Panc1 (cell line): ENCODE results near the gene CTSL. TPM values are rescaled to one million over a fixed set of nuclear protein-coding genes. Genes with fewer than 3 reads are reported as not detected.

Experiments
- ATAC-seq: fragments of 200-7000 bp; cut with Tn5 transposase; 2 replicates; pipeline ENCODE4 v1.9.1; 2020; ENCODE audit warnings: mild to moderate bottlenecking, moderate library complexity
- BruUV-seq: library from RNA; stranded (reverse); fragments of 400-500 nt; replicated peaks from 2 replicates; lab custom pipeline; 2021; lab: Mats Ljungman, UMichigan
- CTCF ChIA-PET: fragments of 300-600 bp; sonication (Branson Sonifier 250); formaldehyde crosslinking; loops from one replicate; lab custom pipeline; 2022; ENCODE audit warnings: antibody characterized with exemption; lab: Charles Lee
- POLR2A ChIA-PET: fragments of 300-600 bp; sonication (Branson Sonifier 250); formaldehyde crosslinking; loops from one replicate; lab custom pipeline; 2022; ENCODE audit warnings: antibody characterized with exemption; lab: Charles Lee
- DNase-seq: peaks from one replicate; pipeline ENCODE4 v3.0.0-alpha.2; 2010; ENCODE audit warnings: low read depth, low spot score
- H3K27ac ChIP-seq: 2 replicates; pipeline ENCODE4 v1.5.1; 2011; ENCODE audit warnings: mild to moderate bottlenecking, low read length, inconsistent platforms
- H3K27me3 ChIP-seq: fragments of 200-500 bp; sonication (Bioruptor generic); 2 replicates; pipeline ENCODE4 v1.6.0; 2014; ENCODE audit warnings: low read length, inconsistent platforms; ENCODE audit not compliant: control insufficient read depth, insufficient read depth
- H3K36me3 ChIP-seq: fragments of 200-500 bp; sonication (Bioruptor generic); 2 replicates; pipeline ENCODE4 v1.5.1; 2014; ENCODE audit warnings: inconsistent platforms, mild to moderate bottlenecking, low read length, moderate library complexity; ENCODE audit not compliant: control insufficient read depth, insufficient read depth
- H3K4me1 ChIP-seq: 2 replicates; pipeline ENCODE4 v1.5.1; 2011; ENCODE audit warnings: inconsistent platforms, mild to moderate bottlenecking, low read length, moderate library complexity; ENCODE audit not compliant: control insufficient read depth, insufficient read depth
- H3K4me3 ChIP-seq, 2 experiments: 2 replicates each; pipeline ENCODE4 v1.5.1; 2011 to 2012; ENCODE audit warnings: low read depth in 2 of 2, low read length in 2 of 2, mild to moderate bottlenecking in 2 of 2, inconsistent platforms in 1 of 2, moderate library complexity in 1 of 2
- H3K9me3 ChIP-seq: fragments of 200-500 bp; sonication (Bioruptor generic); 2 replicates; pipeline ENCODE4 v1.5.1; 2014; ENCODE audit warnings: low read depth, mild to moderate bottlenecking, inconsistent platforms, low read length, moderate library complexity; ENCODE audit not compliant: control insufficient read depth, insufficient read depth
- POLR2AphosphoS5 ChIP-seq: IDR thresholded peaks from 2 replicates; pipeline ENCODE4 v1.6.1; 2012; ENCODE audit warnings: mild to moderate bottlenecking, low read depth, low read length, moderate library complexity
- SIN3A ChIP-seq: IDR thresholded peaks from 2 replicates; pipeline ENCODE4 v1.6.1; 2012; ENCODE audit warnings: low read depth, mild to moderate bottlenecking, low read length, moderate library complexity, borderline replicate concordance; ENCODE audit not compliant: insufficient read depth
- TCF7L2 ChIP-seq: IDR thresholded peaks from 2 replicates; pipeline ENCODE4 v1.6.1; 2011; ENCODE audit warnings: mild to moderate bottlenecking, low read depth, low read length, inconsistent platforms
- in situ Hi-C: cut with HindIII; loops from 2 replicates; pipeline ENCODE4 v1.10.0; 2016; ENCODE audit warnings: low sequenced_read_pairs, low pct_unique_long_range_greater_than_20kb
- intact Hi-C: fragments of 100-400 bp; cut with micrococcal nuclease; formaldehyde crosslinking; loops from one replicate; pipeline ENCODE4 v1.10.0; 2022; ENCODE audit not compliant: unreplicated experiment
- total RNA-seq: library from RNA; stranded (reverse); gene quantifications from one replicate; pipeline ENCODE4 v1.2.1, GENCODE V29; 2021; ENCODE audit not compliant: unreplicated experiment
- TF ChIP-seq, protein P1 (sequence below): fragments of 450-650 bp; IDR thresholded peaks from 2 replicates; pipeline ENCODE4 v1.5.1; 2017; ENCODE audit warnings: mild to moderate bottlenecking
- TF ChIP-seq, protein P2 (sequence below), 2 experiments: IDR thresholded peaks; 2 replicates each; pipeline ENCODE4 v1.6.1; 2011 to 2012; ENCODE audit warnings: low read depth in 2 of 2, control low read depth in 1 of 2, low read length in 1 of 2, mild to moderate bottlenecking in 1 of 2, moderate library complexity in 1 of 2; ENCODE audit not compliant: insufficient read depth in 1 of 2

Gene CTSL
- total RNA-seq, 1 experiment from 2014 or later: 45.2 TPM

DNA sequence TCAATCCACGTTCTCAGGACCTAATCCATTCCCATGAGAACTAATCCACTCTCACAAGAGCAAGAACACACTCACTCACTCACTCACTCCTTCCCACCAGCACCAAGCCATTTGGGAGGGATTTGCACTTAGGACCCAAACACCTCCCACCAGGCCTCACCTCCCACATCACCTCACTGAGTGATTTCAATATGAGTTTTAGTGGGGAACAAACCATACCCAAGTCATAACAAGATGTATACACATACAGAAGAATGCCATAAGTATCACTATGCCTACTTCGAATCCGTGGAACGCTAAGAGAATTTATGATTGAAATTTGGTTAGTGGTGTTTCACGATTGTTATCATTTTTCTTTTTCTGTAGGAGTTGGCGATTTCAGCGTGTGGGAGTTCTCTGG lies 29.3 kb upstream of the CTSL start:
- DNase-seq (no peak), ATAC-seq (no peak)
- Histone ChIP-seq H3K4me1 (no peaks in the 10 kb centered on the region), H3K27ac (no peak overlapping the region), H3K27me3 (no peaks in the 10 kb centered on the region), H3K4me3 (no peak overlapping the region), H3K36me3 (no peaks in the 10 kb centered on the region), H3K9me3 (no peaks in the 10 kb centered on the region)
- TF ChIP-seq, protein P1, sequence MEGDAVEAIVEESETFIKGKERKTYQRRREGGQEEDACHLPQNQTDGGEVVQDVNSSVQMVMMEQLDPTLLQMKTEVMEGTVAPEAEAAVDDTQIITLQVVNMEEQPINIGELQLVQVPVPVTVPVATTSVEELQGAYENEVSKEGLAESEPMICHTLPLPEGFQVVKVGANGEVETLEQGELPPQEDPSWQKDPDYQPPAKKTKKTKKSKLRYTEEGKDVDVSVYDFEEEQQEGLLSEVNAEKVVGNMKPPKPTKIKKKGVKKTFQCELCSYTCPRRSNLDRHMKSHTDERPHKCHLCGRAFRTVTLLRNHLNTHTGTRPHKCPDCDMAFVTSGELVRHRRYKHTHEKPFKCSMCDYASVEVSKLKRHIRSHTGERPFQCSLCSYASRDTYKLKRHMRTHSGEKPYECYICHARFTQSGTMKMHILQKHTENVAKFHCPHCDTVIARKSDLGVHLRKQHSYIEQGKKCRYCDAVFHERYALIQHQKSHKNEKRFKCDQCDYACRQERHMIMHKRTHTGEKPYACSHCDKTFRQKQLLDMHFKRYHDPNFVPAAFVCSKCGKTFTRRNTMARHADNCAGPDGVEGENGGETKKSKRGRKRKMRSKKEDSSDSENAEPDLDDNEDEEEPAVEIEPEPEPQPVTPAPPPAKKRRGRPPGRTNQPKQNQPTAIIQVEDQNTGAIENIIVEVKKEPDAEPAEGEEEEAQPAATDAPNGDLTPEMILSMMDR: no peak
- TF ChIP-seq, protein P2, sequence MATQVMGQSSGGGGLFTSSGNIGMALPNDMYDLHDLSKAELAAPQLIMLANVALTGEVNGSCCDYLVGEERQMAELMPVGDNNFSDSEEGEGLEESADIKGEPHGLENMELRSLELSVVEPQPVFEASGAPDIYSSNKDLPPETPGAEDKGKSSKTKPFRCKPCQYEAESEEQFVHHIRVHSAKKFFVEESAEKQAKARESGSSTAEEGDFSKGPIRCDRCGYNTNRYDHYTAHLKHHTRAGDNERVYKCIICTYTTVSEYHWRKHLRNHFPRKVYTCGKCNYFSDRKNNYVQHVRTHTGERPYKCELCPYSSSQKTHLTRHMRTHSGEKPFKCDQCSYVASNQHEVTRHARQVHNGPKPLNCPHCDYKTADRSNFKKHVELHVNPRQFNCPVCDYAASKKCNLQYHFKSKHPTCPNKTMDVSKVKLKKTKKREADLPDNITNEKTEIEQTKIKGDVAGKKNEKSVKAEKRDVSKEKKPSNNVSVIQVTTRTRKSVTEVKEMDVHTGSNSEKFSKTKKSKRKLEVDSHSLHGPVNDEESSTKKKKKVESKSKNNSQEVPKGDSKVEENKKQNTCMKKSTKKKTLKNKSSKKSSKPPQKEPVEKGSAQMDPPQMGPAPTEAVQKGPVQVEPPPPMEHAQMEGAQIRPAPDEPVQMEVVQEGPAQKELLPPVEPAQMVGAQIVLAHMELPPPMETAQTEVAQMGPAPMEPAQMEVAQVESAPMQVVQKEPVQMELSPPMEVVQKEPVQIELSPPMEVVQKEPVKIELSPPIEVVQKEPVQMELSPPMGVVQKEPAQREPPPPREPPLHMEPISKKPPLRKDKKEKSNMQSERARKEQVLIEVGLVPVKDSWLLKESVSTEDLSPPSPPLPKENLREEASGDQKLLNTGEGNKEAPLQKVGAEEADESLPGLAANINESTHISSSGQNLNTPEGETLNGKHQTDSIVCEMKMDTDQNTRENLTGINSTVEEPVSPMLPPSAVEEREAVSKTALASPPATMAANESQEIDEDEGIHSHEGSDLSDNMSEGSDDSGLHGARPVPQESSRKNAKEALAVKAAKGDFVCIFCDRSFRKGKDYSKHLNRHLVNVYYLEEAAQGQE (IDR thresholded peaks at IDR 0.05; ENCODE audit: insufficient read depth in 1 of 2, low read depth in 2 of 2, low read length in 1 of 2): no peak
- no peak for TF ChIP-seq TCF7L2
- no peak for TF ChIP-seq POLR2AphosphoS5
- no peak for TF ChIP-seq SIN3A
- POLR2A ChIA-PET: no interaction called here
- CTCF ChIA-PET: no interaction called here
- BruUV-seq: no TSS peak
- intact Hi-C loops: no loop called here
- in situ Hi-C loops: no loop called here

DNA sequence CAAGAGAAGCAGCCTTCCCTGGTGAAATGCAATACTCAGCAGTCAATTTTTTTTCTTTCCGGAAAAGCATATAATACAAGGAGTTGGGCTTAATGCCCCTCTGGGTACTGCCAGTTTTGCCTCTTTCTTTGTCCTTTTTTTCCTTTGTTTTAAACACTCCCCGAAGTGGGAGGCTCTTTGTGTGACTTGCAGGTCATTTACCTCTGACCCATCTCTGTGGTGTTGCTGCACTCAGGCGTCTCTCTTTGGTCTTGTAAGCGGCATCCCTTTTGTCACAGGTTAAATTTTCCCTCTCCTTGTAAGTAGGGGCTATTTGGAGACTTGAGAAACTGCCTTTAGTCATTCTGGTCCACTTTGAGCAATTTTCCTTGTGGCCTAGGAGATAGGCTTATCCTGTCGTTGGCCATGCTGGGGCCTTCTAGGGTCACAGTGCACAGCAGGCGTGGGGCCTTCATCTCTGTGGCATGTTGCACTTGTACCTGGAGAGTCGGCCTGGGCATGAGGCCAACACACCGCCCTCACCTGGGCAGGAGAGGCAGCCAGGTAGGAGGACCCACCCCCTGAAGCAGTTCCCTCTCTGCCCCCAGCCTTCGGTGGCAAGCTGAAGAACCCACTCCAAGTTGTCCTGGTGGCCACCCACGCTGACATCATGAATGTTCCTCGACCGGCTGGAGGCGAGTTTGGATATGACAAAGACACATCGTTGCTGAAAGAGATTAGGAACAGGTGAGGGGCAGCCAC lies 27.7 kb upstream of the CTSL start:
- Histone ChIP-seq H3K27ac (no peak overlapping the region), H3K36me3 (no peaks in the 10 kb centered on the region), H3K27me3 (no peaks in the 10 kb centered on the region), H3K9me3 (no peaks in the 10 kb centered on the region), H3K4me3 (no peak overlapping the region), H3K4me1 (no peaks in the 10 kb centered on the region)
- intact Hi-C loops (no loop called here), in situ Hi-C loops (no loop called here)
- POLR2A ChIA-PET: no interaction called here
- BruUV-seq: no TSS peak
- ATAC-seq (no peak), DNase-seq (no peak)
- TF ChIP-seq TCF7L2: no peak
- no peak for TF ChIP-seq SIN3A
- TF ChIP-seq POLR2AphosphoS5: no peak
- TF ChIP-seq, protein P2 (IDR thresholded peaks at IDR 0.05; ENCODE audit: insufficient read depth in 1 of 2, low read depth in 2 of 2, low read length in 1 of 2): no peak
- TF ChIP-seq, protein P1: no peak
- CTCF ChIA-PET: no interaction called here
